ENCODE results near the gene FBH1. TPM values are rescaled to one million over a fixed set of nuclear protein-coding genes. Genes with fewer than 3 reads are reported as not detected.

The FBH1 gene
- total and polyA plus RNA-seq, 9 of the 15 experiments (the other 6 are each of a cell fraction or from before 2014, with no cell fraction given), result 13.4 to 108 (median 77.8) TPM

DNA sequence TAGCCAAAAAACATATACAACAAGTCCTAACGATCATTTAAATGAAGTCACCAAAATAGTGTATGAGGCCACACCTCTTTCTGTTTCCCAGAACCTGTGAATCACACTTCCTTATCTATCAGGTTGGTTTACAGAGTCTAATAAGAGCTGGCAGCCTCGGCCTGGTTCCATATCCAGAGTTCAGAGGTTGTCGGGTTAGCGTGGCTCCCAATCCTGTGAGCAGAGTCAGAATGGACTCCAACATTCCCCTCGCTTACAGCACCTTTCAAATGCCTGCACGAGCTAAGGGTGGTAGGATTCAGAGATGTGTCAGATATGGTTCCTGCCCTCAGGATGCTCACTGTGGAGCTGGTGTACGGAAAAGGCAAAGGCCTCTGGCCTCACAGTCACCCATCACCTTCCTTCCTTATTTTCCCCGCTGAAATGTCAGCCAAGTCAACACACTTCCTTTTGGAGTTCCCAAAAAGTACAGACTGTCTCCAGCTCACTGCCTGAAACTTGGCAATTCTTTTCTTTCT is 81.3 kb downstream of the FBH1 start (continued):
- TF ChIP-seq, protein P1, sequence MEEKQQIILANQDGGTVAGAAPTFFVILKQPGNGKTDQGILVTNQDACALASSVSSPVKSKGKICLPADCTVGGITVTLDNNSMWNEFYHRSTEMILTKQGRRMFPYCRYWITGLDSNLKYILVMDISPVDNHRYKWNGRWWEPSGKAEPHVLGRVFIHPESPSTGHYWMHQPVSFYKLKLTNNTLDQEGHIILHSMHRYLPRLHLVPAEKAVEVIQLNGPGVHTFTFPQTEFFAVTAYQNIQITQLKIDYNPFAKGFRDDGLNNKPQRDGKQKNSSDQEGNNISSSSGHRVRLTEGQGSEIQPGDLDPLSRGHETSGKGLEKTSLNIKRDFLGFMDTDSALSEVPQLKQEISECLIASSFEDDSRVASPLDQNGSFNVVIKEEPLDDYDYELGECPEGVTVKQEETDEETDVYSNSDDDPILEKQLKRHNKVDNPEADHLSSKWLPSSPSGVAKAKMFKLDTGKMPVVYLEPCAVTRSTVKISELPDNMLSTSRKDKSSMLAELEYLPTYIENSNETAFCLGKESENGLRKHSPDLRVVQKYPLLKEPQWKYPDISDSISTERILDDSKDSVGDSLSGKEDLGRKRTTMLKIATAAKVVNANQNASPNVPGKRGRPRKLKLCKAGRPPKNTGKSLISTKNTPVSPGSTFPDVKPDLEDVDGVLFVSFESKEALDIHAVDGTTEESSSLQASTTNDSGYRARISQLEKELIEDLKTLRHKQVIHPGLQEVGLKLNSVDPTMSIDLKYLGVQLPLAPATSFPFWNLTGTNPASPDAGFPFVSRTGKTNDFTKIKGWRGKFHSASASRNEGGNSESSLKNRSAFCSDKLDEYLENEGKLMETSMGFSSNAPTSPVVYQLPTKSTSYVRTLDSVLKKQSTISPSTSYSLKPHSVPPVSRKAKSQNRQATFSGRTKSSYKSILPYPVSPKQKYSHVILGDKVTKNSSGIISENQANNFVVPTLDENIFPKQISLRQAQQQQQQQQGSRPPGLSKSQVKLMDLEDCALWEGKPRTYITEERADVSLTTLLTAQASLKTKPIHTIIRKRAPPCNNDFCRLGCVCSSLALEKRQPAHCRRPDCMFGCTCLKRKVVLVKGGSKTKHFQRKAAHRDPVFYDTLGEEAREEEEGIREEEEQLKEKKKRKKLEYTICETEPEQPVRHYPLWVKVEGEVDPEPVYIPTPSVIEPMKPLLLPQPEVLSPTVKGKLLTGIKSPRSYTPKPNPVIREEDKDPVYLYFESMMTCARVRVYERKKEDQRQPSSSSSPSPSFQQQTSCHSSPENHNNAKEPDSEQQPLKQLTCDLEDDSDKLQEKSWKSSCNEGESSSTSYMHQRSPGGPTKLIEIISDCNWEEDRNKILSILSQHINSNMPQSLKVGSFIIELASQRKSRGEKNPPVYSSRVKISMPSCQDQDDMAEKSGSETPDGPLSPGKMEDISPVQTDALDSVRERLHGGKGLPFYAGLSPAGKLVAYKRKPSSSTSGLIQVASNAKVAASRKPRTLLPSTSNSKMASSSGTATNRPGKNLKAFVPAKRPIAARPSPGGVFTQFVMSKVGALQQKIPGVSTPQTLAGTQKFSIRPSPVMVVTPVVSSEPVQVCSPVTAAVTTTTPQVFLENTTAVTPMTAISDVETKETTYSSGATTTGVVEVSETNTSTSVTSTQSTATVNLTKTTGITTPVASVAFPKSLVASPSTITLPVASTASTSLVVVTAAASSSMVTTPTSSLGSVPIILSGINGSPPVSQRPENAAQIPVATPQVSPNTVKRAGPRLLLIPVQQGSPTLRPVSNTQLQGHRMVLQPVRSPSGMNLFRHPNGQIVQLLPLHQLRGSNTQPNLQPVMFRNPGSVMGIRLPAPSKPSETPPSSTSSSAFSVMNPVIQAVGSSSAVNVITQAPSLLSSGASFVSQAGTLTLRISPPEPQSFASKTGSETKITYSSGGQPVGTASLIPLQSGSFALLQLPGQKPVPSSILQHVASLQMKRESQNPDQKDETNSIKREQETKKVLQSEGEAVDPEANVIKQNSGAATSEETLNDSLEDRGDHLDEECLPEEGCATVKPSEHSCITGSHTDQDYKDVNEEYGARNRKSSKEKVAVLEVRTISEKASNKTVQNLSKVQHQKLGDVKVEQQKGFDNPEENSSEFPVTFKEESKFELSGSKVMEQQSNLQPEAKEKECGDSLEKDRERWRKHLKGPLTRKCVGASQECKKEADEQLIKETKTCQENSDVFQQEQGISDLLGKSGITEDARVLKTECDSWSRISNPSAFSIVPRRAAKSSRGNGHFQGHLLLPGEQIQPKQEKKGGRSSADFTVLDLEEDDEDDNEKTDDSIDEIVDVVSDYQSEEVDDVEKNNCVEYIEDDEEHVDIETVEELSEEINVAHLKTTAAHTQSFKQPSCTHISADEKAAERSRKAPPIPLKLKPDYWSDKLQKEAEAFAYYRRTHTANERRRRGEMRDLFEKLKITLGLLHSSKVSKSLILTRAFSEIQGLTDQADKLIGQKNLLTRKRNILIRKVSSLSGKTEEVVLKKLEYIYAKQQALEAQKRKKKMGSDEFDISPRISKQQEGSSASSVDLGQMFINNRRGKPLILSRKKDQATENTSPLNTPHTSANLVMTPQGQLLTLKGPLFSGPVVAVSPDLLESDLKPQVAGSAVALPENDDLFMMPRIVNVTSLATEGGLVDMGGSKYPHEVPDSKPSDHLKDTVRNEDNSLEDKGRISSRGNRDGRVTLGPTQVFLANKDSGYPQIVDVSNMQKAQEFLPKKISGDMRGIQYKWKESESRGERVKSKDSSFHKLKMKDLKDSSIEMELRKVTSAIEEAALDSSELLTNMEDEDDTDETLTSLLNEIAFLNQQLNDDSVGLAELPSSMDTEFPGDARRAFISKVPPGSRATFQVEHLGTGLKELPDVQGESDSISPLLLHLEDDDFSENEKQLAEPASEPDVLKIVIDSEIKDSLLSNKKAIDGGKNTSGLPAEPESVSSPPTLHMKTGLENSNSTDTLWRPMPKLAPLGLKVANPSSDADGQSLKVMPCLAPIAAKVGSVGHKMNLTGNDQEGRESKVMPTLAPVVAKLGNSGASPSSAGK (IDR thresholded peaks at IDR 0.05), result peak; percentile 22; the same call in 1 of the 2 replicates
- no peak for TF ChIP-seq TBL1XR1 (IDR thresholded peaks at IDR 0.05; ENCODE audit: low read length in 2 of 2)
- no peak for TF ChIP-seq RAD21 (CRISPR knock-in tag; conservative IDR thresholded peaks at IDR 0.05 in 1 of 2, IDR thresholded peaks at IDR 0.05 in 1 of 2)
- peak; percentile 27; the same call in 1 of the 2 replicates for TF ChIP-seq SP1 (CRISPR knock-in tag; IDR thresholded peaks at IDR 0.05)
- no peak for TF ChIP-seq ZNF764 (CRISPR knock-in tag; IDR thresholded peaks at IDR 0.05; ENCODE audit: low read depth)
- peak; percentile 51 for TF ChIP-seq NFIC (IDR thresholded peaks at IDR 0.05)
- TF ChIP-seq SAFB2 (IDR thresholded peaks at IDR 0.05; ENCODE audit: borderline replicate concordance, low read depth, low read length, severe bottlenecking), result no peak
- TF ChIP-seq SMC3 (conservative IDR thresholded peaks at IDR 0.05; ENCODE audit: insufficient read depth, low read depth, low read length), result no peak
- TF ChIP-seq, protein P2, sequence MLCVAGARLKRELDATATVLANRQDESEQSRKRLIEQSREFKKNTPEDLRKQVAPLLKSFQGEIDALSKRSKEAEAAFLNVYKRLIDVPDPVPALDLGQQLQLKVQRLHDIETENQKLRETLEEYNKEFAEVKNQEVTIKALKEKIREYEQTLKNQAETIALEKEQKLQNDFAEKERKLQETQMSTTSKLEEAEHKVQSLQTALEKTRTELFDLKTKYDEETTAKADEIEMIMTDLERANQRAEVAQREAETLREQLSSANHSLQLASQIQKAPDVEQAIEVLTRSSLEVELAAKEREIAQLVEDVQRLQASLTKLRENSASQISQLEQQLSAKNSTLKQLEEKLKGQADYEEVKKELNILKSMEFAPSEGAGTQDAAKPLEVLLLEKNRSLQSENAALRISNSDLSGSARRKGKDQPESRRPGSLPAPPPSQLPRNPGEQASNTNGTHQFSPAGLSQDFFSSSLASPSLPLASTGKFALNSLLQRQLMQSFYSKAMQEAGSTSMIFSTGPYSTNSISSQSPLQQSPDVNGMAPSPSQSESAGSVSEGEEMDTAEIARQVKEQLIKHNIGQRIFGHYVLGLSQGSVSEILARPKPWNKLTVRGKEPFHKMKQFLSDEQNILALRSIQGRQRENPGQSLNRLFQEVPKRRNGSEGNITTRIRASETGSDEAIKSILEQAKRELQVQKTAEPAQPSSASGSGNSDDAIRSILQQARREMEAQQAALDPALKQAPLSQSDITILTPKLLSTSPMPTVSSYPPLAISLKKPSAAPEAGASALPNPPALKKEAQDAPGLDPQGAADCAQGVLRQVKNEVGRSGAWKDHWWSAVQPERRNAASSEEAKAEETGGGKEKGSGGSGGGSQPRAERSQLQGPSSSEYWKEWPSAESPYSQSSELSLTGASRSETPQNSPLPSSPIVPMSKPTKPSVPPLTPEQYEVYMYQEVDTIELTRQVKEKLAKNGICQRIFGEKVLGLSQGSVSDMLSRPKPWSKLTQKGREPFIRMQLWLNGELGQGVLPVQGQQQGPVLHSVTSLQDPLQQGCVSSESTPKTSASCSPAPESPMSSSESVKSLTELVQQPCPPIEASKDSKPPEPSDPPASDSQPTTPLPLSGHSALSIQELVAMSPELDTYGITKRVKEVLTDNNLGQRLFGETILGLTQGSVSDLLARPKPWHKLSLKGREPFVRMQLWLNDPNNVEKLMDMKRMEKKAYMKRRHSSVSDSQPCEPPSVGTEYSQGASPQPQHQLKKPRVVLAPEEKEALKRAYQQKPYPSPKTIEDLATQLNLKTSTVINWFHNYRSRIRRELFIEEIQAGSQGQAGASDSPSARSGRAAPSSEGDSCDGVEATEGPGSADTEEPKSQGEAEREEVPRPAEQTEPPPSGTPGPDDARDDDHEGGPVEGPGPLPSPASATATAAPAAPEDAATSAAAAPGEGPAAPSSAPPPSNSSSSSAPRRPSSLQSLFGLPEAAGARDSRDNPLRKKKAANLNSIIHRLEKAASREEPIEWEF (CRISPR knock-in tag; IDR thresholded peaks at IDR 0.05), result no peak
- TF ChIP-seq TSC22D4 (tag; IDR thresholded peaks at IDR 0.05), result no peak

Data from K562 (cell line).